Mucosa of rectum (tissue), 2 donors: ENCODE results near the gene FMN2.
A peak's percentile ranks its signal among the peaks of the same experiment; 100 is the strongest.

Source experiments
- H3K27ac ChIP-seq, 2 donors: one replicate each; pipeline ENCODE4 v1.7.0; 2013; ENCODE audit warnings: inconsistent platforms in 2 of 2, low read depth in 2 of 2, low read length in 2 of 2
- H3K27me3 ChIP-seq, 2 donors: one replicate each; pipeline ENCODE4 v1.7.0; 2013; ENCODE audit warnings: low read length in 2 of 2; ENCODE audit not compliant: control insufficient read depth in 2 of 2, insufficient read depth in 2 of 2
- H3K36me3 ChIP-seq, 2 donors: one replicate each; pipeline ENCODE4 v1.7.0; 2013; ENCODE audit warnings: low read length in 2 of 2; ENCODE audit not compliant: control insufficient read depth in 2 of 2, insufficient read depth in 2 of 2
- H3K4me1 ChIP-seq, 2 donors: one replicate each; pipeline ENCODE4 v1.7.0; 2013; ENCODE audit warnings: low read length in 2 of 2, mild to moderate bottlenecking in 1 of 2; ENCODE audit not compliant: control insufficient read depth in 2 of 2, insufficient read depth in 2 of 2
- H3K4me3 ChIP-seq, 2 donors: one replicate each; pipeline ENCODE4 v1.7.0; 2013; ENCODE audit warnings: low read length in 2 of 2
- H3K9ac ChIP-seq, 2 donors: one replicate each; pipeline ENCODE4 v1.7.0; 2013; ENCODE audit warnings: low read length in 2 of 2, low read depth in 1 of 2, mild to moderate bottlenecking in 1 of 2
- H3K9me3 ChIP-seq, 2 donors: one replicate each; pipeline ENCODE4 v1.7.0; 2013; ENCODE audit warnings: low read length in 2 of 2; ENCODE audit not compliant: control insufficient read depth in 2 of 2
- donor health status: healthy.
- donor health status: Normal muscosa, but diverticular disease.

Gene FMN2

GRCh38 chr1:240342251-240342625, 250.6 kb downstream of the FMN2 start:
- H3K27ac ChIP-seq = peak overlapping the region in 1 of 2 donors; percentile 73
- no peak overlapping the region for H3K9ac ChIP-seq
- no peaks in the 10 kb centered on the region for H3K27me3 ChIP-seq
- H3K36me3 ChIP-seq = no peaks in the 10 kb centered on the region
- peaks cover 0 to 7% of the 10 kb centered on the region in 2 donors for H3K4me1 ChIP-seq
- H3K9me3 ChIP-seq = no peaks in the 10 kb centered on the region
- no peak overlapping the region for H3K4me3 ChIP-seq

DNA sequence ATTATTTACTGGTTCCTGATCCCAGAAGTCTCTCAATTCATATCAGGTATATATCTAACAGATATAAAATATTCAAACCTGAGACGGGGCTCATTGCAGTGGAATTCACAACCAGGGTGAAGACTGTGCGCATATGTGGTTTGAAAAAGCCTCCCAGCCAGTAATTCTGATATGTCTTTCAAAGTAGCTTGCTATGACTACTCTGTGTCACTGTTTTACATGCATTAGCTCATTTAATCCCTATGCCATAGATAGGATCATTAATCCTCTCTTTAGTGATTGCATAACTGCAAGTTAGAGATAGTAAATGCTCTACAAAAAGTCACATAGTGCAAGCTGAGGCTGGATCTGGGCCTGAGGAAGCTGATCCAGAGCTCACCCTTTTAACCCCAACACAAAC, 251.4 kb downstream of the FMN2 start:
- no peak overlapping the region for H3K27ac ChIP-seq
- no peak overlapping the region for H3K4me3 ChIP-seq
- H3K36me3 ChIP-seq = no peaks in the 10 kb centered on the region
- H3K4me1 ChIP-seq = peaks cover 0 to 7% of the 10 kb centered on the region in 2 donors
- no peaks in the 10 kb centered on the region for H3K9me3 ChIP-seq
- H3K9ac ChIP-seq = no peak overlapping the region
- no peaks in the 10 kb centered on the region for H3K27me3 ChIP-seq

GRCh38 chr1:240343966-240344365, 252.3 kb downstream of the FMN2 start:
- no peaks in the 10 kb centered on the region for H3K9me3 ChIP-seq
- H3K4me1 ChIP-seq = peaks cover 0 to 7% of the 10 kb centered on the region in 2 donors
- H3K4me3 ChIP-seq = no peak overlapping the region
- H3K27me3 ChIP-seq = no peaks in the 10 kb centered on the region
- no peaks in the 10 kb centered on the region for H3K36me3 ChIP-seq
- no peak overlapping the region for H3K27ac ChIP-seq
- H3K9ac ChIP-seq = no peak overlapping the region

- no peak overlapping the region for H3K4me3 ChIP-seq
- no peaks in the 10 kb centered on the region for H3K36me3 ChIP-seq
- peaks cover 0 to 7% of the 10 kb centered on the region in 2 donors for H3K4me1 ChIP-seq
- no peak overlapping the region for H3K27ac ChIP-seq
- no peaks in the 10 kb centered on the region for H3K9me3 ChIP-seq
- H3K9ac ChIP-seq = no peak overlapping the region
- no peaks in the 10 kb centered on the region for H3K27me3 ChIP-seq
Measured at GRCh38 chr1:240344918-240345317, 253.2 kb downstream of the FMN2 start.

GRCh38 chr1:240349695-240350094, 258.0 kb downstream of the FMN2 start:
- H3K4me3 ChIP-seq = no peak overlapping the region
- no peaks in the 10 kb centered on the region for H3K27me3 ChIP-seq
- no peaks in the 10 kb centered on the region for H3K4me1 ChIP-seq
- no peaks in the 10 kb centered on the region for H3K36me3 ChIP-seq
- H3K9ac ChIP-seq = no peak overlapping the region
- no peaks in the 10 kb centered on the region for H3K9me3 ChIP-seq
- no peak overlapping the region for H3K27ac ChIP-seq

DNA sequence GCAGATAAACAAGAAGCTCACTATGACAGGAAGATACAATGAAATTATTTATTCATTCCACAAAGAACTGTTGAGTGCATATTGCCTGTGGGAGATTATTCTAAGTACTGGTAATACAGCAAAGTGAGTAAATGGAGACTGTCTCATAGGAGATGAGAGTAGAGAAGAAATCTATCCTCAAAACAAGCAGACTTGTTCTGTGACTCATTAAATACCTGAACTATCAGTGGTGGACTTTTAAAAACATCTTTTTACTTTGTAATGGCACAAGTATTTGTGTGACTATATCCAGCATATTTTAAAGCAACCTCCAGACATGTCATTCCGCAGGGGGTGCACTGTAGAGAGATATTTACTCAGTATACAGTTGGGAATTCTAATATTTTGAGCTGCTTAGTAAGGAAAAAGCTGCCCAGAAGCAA, 259.2 kb downstream of the FMN2 start:
- Histone ChIP-seq H3K27me3 (no peaks in the 10 kb centered on the region), H3K4me1 (no peaks in the 10 kb centered on the region), H3K4me3 (no peak overlapping the region), H3K9ac (no peak overlapping the region), H3K36me3 (no peaks in the 10 kb centered on the region), H3K9me3 (no peaks in the 10 kb centered on the region), H3K27ac (no peak overlapping the region)

- Histone ChIP-seq H3K9me3 (no peaks in the 10 kb centered on the region), H3K4me3 (no peak overlapping the region), H3K9ac (no peak overlapping the region), H3K27ac (no peak overlapping the region), H3K27me3 (no peaks in the 10 kb centered on the region), H3K36me3 (no peaks in the 10 kb centered on the region), H3K4me1 (no peaks in the 10 kb centered on the region)
Measured at GRCh38 chr1:240351690-240352089, 260.0 kb downstream of the FMN2 start.

DNA sequence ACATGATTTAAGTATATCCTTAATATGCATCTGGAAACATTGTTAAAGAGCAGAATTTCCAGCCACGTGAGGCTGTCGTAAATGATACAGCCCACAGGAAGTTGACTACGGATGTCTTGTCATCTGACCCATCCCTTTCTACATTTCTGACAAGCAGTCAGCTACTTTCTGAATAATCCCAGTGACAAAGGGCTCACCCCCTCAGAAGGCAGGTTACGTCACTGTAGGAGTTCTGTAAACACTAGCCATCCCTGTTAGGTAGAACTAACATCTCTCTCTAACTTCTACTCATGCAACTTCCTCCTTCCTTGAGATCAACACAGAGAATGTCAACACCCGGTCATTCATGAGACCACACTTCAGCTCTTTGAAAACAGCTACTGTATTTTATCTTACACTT, 261.1 kb downstream of the FMN2 start:
- no peak overlapping the region for H3K27ac ChIP-seq
- no peak overlapping the region for H3K4me3 ChIP-seq
- no peaks in the 10 kb centered on the region for H3K9me3 ChIP-seq
- H3K36me3 ChIP-seq = no peaks in the 10 kb centered on the region
- H3K4me1 ChIP-seq = no peaks in the 10 kb centered on the region
- no peak overlapping the region for H3K9ac ChIP-seq
- no peaks in the 10 kb centered on the region for H3K27me3 ChIP-seq

DNA sequence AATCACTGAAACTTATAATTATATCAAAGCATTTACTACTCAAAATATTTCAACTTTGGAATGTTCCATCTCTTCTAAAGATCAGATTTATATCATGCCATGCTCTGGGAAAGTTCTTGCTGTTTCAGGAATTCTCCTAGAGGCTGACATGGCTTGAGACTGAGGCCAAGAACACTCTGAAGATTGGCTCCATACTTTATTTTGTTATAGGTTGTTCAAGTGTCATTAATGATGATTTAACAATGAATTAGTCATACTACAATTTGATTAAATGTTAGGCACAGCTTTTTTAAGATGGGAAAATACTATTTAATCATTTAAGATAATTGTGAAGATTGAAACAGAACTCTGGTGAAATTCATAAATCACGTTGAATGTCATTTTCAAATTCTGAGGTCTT, 264.9 kb downstream of the FMN2 start:
- no peaks in the 10 kb centered on the region for H3K36me3 ChIP-seq

DNA sequence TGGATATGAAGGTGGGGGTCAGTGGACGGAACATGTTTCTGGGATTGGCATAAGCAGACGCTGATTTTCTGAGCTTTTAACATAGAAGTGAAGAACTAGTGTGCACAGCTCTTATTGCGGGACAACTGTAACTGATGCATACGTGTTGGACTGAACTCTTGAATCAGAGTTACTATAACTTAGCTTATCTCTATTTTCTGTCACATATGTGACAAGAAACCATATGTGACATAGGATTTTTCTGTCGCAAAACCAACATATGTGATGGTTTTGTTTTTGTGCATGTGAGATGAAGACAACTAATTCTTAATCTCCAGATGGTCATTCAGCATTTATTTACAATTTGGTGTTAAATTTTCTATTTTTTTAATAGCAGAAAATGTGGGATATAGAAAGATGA, 270.4 kb downstream of the FMN2 start:
- Histone ChIP-seq H3K36me3 (no peaks in the 10 kb centered on the region), H3K4me3 (no peak overlapping the region), H3K27me3 (no peaks in the 10 kb centered on the region), H3K9me3 (no peaks in the 10 kb centered on the region), H3K27ac (no peak overlapping the region), H3K9ac (no peak overlapping the region), H3K4me1 (no peaks in the 10 kb centered on the region)

More for the DNA sequence above, 264.9 kb downstream of the FMN2 start:
- Histone ChIP-seq H3K27ac (no peak overlapping the region), H3K27me3 (no peaks in the 10 kb centered on the region), H3K9ac (no peak overlapping the region), H3K9me3 (no peaks in the 10 kb centered on the region), H3K4me3 (no peak overlapping the region), H3K4me1 (no peaks in the 10 kb centered on the region)

DNA sequence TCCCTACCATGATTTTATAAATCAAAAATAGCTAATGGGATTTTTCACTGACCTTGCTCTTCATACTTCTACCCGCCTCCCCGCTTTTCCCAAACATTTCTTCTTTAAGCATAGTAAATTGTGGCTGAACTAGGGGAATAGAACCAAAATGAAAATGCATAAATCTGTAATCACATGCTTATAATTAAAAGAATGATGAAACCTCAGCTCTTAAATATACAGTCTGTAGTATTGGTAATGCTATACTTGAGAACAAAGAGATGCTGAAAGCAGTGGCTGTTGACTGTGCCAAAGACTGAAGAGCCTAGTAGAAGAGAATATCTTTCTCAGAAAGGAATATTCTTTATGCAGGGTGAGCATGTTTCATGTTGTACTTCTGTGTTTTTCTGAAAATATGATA, 271.1 kb downstream of the FMN2 start:
- no peak overlapping the region for H3K9ac ChIP-seq
- no peaks in the 10 kb centered on the region for H3K9me3 ChIP-seq
- H3K4me1 ChIP-seq = no peaks in the 10 kb centered on the region
- no peak overlapping the region for H3K27ac ChIP-seq
- no peak overlapping the region for H3K4me3 ChIP-seq
- H3K36me3 ChIP-seq = no peaks in the 10 kb centered on the region
- no peaks in the 10 kb centered on the region for H3K27me3 ChIP-seq
